ENCODE results near the gene SRC. TPM values are rescaled to one million over a fixed set of nuclear protein-coding genes. Genes with fewer than 3 reads are reported as not detected.
A peak's percentile ranks its signal among the peaks of the same experiment; 100 is the strongest.

The SRC gene
- total RNA-seq, 1 donor from 2014 or later: 15.4 TPM

GRCh38 chr20:37437676-37438075 lies 91.7 kb downstream of the SRC start:
- Histone ChIP-seq H3K4me1 (peaks cover 10% of the 10 kb centered on the region), H3K9ac (no peak overlapping the region), H2AFZ (replicated peaks) (no peak overlapping the region), H3K4me3 (no peak overlapping the region), H3K27me3 (no peaks in the 10 kb centered on the region), H3K36me3 (no peaks in the 10 kb centered on the region), H4K20me1 (ENCODE audit: low read depth) (no peaks in the 10 kb centered on the region), H3K4me2 (no peak overlapping the region), H3F3A (ENCODE audit: low read depth) (no peaks in the 10 kb centered on the region), H3K27ac (no peak overlapping the region), H3K79me2 (ENCODE audit: low read depth) (no peaks in the 10 kb centered on the region), H3K9me3 (ENCODE audit: low read depth) (no peaks in the 10 kb centered on the region)
- Mint-ChIP-seq H3K27ac (peak overlapping the region; percentile 67), H3K4me3 (no peak overlapping the region), H3K36me3 (no peaks in the 10 kb centered on the region), H3K4me1 (peaks cover 28% of the 10 kb centered on the region), H3K9me3 (no peaks in the 10 kb centered on the region), H3K27me3 (ENCODE audit: insufficient read depth, low read depth) (peaks cover 11% of the 10 kb centered on the region)
- no peak for TF ChIP-seq EZH2phosphoT487 (IDR thresholded peaks at IDR 0.05)
- TF ChIP-seq EZH2 (IDR thresholded peaks at IDR 0.05): no peak
- TF ChIP-seq CTCF (IDR thresholded peaks at IDR 0.05): no peak
- no peak for DNase-seq (ENCODE audit: low spot score)

GRCh38 chr20:37438464-37439222 lies 92.7 kb downstream of the SRC start:
- H2AFZ ChIP-seq (replicated peaks): peak overlapping the region; percentile 68
- H3K27ac ChIP-seq: no peak overlapping the region
- no peak overlapping the region for H3K9ac ChIP-seq
- TF ChIP-seq EZH2phosphoT487 (IDR thresholded peaks at IDR 0.05) (no peak), EZH2 (IDR thresholded peaks at IDR 0.05) (no peak), CTCF (IDR thresholded peaks at IDR 0.05) (no peak)
- Mint-ChIP-seq H3K4me1 (peaks cover 28% of the 10 kb centered on the region), H3K4me3 (no peak overlapping the region), H3K36me3 (no peaks in the 10 kb centered on the region), H3K9me3 (no peaks in the 10 kb centered on the region), H3K27ac (peak overlapping the region; percentile 85), H3K27me3 (ENCODE audit: insufficient read depth, low read depth) (peaks cover 11% of the 10 kb centered on the region)
- H3K4me3 ChIP-seq: no peak overlapping the region
- no peak for DNase-seq (ENCODE audit: low spot score)
- H3K4me1 ChIP-seq: peaks cover 10% of the 10 kb centered on the region
- no peak overlapping the region for H3K4me2 ChIP-seq
- H3K27me3 ChIP-seq: no peaks in the 10 kb centered on the region
- no peaks in the 10 kb centered on the region for H3K36me3 ChIP-seq
- no peaks in the 10 kb centered on the region for H3K79me2 ChIP-seq (ENCODE audit: low read depth)
- H3K9me3 ChIP-seq (ENCODE audit: low read depth): no peaks in the 10 kb centered on the region
- no peaks in the 10 kb centered on the region for H4K20me1 ChIP-seq (ENCODE audit: low read depth)
- H3F3A ChIP-seq (ENCODE audit: low read depth): no peaks in the 10 kb centered on the region

GRCh38 chr20:37439223-37439933 lies 93.4 kb downstream of the SRC start:
- Histone ChIP-seq H3K36me3 (no peaks in the 10 kb centered on the region), H3K4me1 (peaks cover 10% of the 10 kb centered on the region), H3F3A (ENCODE audit: low read depth) (no peaks in the 10 kb centered on the region), H2AFZ (replicated peaks) (no peak overlapping the region), H3K27ac (no peak overlapping the region), H3K4me3 (no peak overlapping the region), H3K79me2 (ENCODE audit: low read depth) (no peaks in the 10 kb centered on the region), H3K4me2 (no peak overlapping the region), H3K9me3 (ENCODE audit: low read depth) (no peaks in the 10 kb centered on the region), H4K20me1 (ENCODE audit: low read depth) (no peaks in the 10 kb centered on the region), H3K27me3 (no peaks in the 10 kb centered on the region), H3K9ac (no peak overlapping the region)
- no peak for DNase-seq (ENCODE audit: low spot score)
- Mint-ChIP-seq H3K4me3 (no peak overlapping the region), H3K27ac (peak overlapping the region; percentile 85), H3K27me3 (ENCODE audit: insufficient read depth, low read depth) (peaks cover 14% of the 10 kb centered on the region), H3K36me3 (no peaks in the 10 kb centered on the region), H3K4me1 (peaks cover 28% of the 10 kb centered on the region), H3K9me3 (no peaks in the 10 kb centered on the region)
- TF ChIP-seq CTCF (IDR thresholded peaks at IDR 0.05): no peak
- TF ChIP-seq EZH2 (IDR thresholded peaks at IDR 0.05): no peak
- TF ChIP-seq EZH2phosphoT487 (IDR thresholded peaks at IDR 0.05): no peak
